ENCODE measurements around the gene PLEKHG5. TPM values are rescaled to one million over a fixed set of nuclear protein-coding genes. Genes with fewer than 3 reads are reported as not detected.

The PLEKHG5 gene
- polyA plus RNA-seq, 3 donors = 1.7 to 16.8 (median 9.4) TPM

GRCh38 chr1:6487804-6488484 lies 3.5 kb downstream of the PLEKHG5 start:
- WGBS, 3 donors = 80 to 81% (median 81%) methylated on average over 14 of the region's 14 CpGs
- no peak overlapping the region for H3K27ac ChIP-seq (ENCODE audit: low read depth, low read length)

- no peak overlapping the region for H3K27ac ChIP-seq (ENCODE audit: low read depth, low read length)
- WGBS, 3 donors = 2 to 5% (median 4%) methylated on average over 15 of the region's 15 CpGs
Measured at GRCh38 chr1:6486433-6487011, 4.9 kb downstream of the PLEKHG5 start.

- H3K27ac ChIP-seq (ENCODE audit: low read depth, low read length) = no peak overlapping the region
- 2 to 3% (median 3%) methylated on average over 32 to 79 of the region's 80 CpGs for WGBS, 3 donors
Measured at GRCh38 chr1:6485168-6486101, 6.0 kb downstream of the PLEKHG5 start.

- WGBS, 3 donors = 15 to 39% (median 15%) methylated on average over 13 of the region's 13 CpGs
- no peak overlapping the region for H3K27ac ChIP-seq (ENCODE audit: low read depth, low read length)
Measured at GRCh38 chr1:6484826-6485167, 6.7 kb downstream of the PLEKHG5 start.

GRCh38 chr1:6483761-6484117 lies 7.7 kb downstream of the PLEKHG5 start:
- WGBS, 3 donors = 91 to 94% (median 94%) methylated on average over 7 of the region's 7 CpGs
- H3K27ac ChIP-seq (ENCODE audit: low read depth, low read length) = no peak overlapping the region

GRCh38 chr1:6483017-6483760 lies 8.3 kb downstream of the PLEKHG5 start:
- no peak overlapping the region for H3K27ac ChIP-seq (ENCODE audit: low read depth, low read length)

GRCh38 chr1:6481820-6482219 lies 9.6 kb downstream of the PLEKHG5 start:
- 77 to 85% (median 82%) methylated on average over 5 of the region's 5 CpGs for WGBS, 3 donors
- H3K27ac ChIP-seq (ENCODE audit: low read depth, low read length) = no peak overlapping the region

More at GRCh38 chr1:6483017-6483760, 8.3 kb downstream of the PLEKHG5 start:
- 76 to 81% (median 78%) methylated on average over 14 of the region's 14 CpGs for WGBS, 3 donors

- H3K27ac ChIP-seq (ENCODE audit: low read depth, low read length) = no peak overlapping the region
- 86 to 87% (median 87%) methylated on average over 24 of the region's 24 CpGs for WGBS, 3 donors
Measured at GRCh38 chr1:6477039-6477820, 14.2 kb downstream of the PLEKHG5 start.

- WGBS, 3 donors = 89 to 96% (median 92%) methylated on average over 5 of the region's 5 CpGs
- no peak overlapping the region for H3K27ac ChIP-seq (ENCODE audit: low read depth, low read length)
Measured at GRCh38 chr1:6476483-6476882, 15.0 kb downstream of the PLEKHG5 start.

GRCh38 chr1:6475381-6476133 lies 15.9 kb downstream of the PLEKHG5 start:
- H3K27ac ChIP-seq (ENCODE audit: low read depth, low read length) = no peak overlapping the region
- 19 to 35% (median 33%) methylated on average over 31 to 33 of the region's 33 CpGs for WGBS, 3 donors

- WGBS, 3 donors = 73 to 80% (median 80%) methylated on average over 12 to 13 of the region's 13 CpGs
Measured at GRCh38 chr1:6474815-6475282, 16.6 kb downstream of the PLEKHG5 start.

GRCh38 chr1:6473974-6474814 lies 17.3 kb downstream of the PLEKHG5 start:
- WGBS, 3 donors = 79 to 85% (median 80%) methylated on average over 31 to 33 of the region's 33 CpGs
- no peak overlapping the region for H3K27ac ChIP-seq (ENCODE audit: low read depth, low read length)

More at GRCh38 chr1:6474815-6475282, 16.6 kb downstream of the PLEKHG5 start:
- H3K27ac ChIP-seq (ENCODE audit: low read depth, low read length) = no peak overlapping the region

GRCh38 chr1:6473156-6473555 lies 18.3 kb downstream of the PLEKHG5 start:
- H3K27ac ChIP-seq (ENCODE audit: low read depth, low read length) = no peak overlapping the region
- WGBS, 3 donors = 93 to 97% (median 96%) methylated on average over 10 to 18 of the region's 18 CpGs

- no peak overlapping the region for H3K27ac ChIP-seq (ENCODE audit: low read depth, low read length)
- WGBS, 3 donors = 82 to 89% (median 85%) methylated on average over 10 of the region's 10 CpGs
Measured at GRCh38 chr1:6472391-6472790, 19.1 kb downstream of the PLEKHG5 start.

GRCh38 chr1:6471970-6472368 lies 19.5 kb downstream of the PLEKHG5 start:
- no peak overlapping the region for H3K27ac ChIP-seq (ENCODE audit: low read depth, low read length)
- 75 to 95% (median 84%) methylated on average over 7 of the region's 7 CpGs for WGBS, 3 donors
